22Rv1 (cell line): ENCODE data around the gene TM9SF2.

Source experiments
- ZFX ChIP-seq: fragments of 450-650 bp; IDR thresholded peaks from 2 replicates; pipeline ENCODE4 v1.6.1; 2017; ENCODE audit warnings: antibody characterized with exemption, borderline replicate concordance
- TF ChIP-seq, protein P1 (sequence below): fragments of 450-650 bp; IDR thresholded peaks from 2 replicates; pipeline ENCODE4 v1.5.1; 2017; ENCODE audit warnings: mild to moderate bottlenecking

DNA sequence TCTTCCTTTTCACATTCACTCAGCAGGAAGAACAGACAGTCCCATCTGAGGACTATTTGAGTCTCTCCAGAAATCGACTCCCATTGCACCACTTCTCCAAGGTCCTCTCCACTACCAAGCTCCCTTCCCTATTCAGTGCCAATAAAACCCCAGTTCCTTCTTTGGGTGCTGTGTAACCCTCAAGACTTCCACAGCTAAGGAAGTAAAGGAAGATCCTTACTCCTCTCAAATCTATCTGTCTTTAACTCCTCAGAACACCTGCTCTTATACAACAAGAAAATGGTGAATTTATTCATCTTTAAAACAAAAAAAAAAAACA is 29.2 kb upstream of the TM9SF2 start:
- TF ChIP-seq, protein P1, sequence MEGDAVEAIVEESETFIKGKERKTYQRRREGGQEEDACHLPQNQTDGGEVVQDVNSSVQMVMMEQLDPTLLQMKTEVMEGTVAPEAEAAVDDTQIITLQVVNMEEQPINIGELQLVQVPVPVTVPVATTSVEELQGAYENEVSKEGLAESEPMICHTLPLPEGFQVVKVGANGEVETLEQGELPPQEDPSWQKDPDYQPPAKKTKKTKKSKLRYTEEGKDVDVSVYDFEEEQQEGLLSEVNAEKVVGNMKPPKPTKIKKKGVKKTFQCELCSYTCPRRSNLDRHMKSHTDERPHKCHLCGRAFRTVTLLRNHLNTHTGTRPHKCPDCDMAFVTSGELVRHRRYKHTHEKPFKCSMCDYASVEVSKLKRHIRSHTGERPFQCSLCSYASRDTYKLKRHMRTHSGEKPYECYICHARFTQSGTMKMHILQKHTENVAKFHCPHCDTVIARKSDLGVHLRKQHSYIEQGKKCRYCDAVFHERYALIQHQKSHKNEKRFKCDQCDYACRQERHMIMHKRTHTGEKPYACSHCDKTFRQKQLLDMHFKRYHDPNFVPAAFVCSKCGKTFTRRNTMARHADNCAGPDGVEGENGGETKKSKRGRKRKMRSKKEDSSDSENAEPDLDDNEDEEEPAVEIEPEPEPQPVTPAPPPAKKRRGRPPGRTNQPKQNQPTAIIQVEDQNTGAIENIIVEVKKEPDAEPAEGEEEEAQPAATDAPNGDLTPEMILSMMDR: no peak
- TF ChIP-seq ZFX: no peak
